HL-60 (cell line): ENCODE measurements around the gene SCYGR7.
"Not testable (repeated sequence)": the region's sequence is repeated elsewhere in the genome, so short reads cannot be mapped to it uniquely, and the experiment has no call there.

Experiments used
- DNase-seq, 2 experiments: peaks; one replicate each; pipeline ENCODE4 v3.0.0-alpha.2; 2010 to 2020; ENCODE audit warnings: low read depth in 1 of 2, low spot score in 1 of 2
- H3K27ac ChIP-seq: fragments of 250-450 bp; sonication (Bioruptor Pico); replicated peaks from 2 replicates; pipeline ENCODE4 v1.5.1; 2020; ENCODE audit warnings: mild to moderate bottlenecking, moderate library complexity
- H3K27me3 ChIP-seq: fragments of 250-450 bp; sonication (Bioruptor Pico); 2 replicates; pipeline ENCODE4 v1.5.1; 2021; ENCODE audit warnings: mild to moderate bottlenecking, moderate library complexity; ENCODE audit not compliant: insufficient read depth, poor library complexity, severe bottlenecking
- H3K4me3 ChIP-seq: replicated peaks from 2 replicates; pipeline ENCODE4 v1.5.1; 2011; ENCODE audit warnings: mild to moderate bottlenecking, control low read depth, low read length; ENCODE audit not compliant: insufficient read depth
- GABPA ChIP-seq: IDR thresholded peaks from 2 replicates; pipeline ENCODE4 v1.6.1; 2012; ENCODE audit warnings: low read depth
- POLR2AphosphoS5 ChIP-seq: IDR thresholded peaks from 2 replicates; pipeline ENCODE4 v1.6.1; 2012; ENCODE audit warnings: low read depth
- SPI1 ChIP-seq: IDR thresholded peaks from 2 replicates; pipeline ENCODE4 v1.6.1; 2012; ENCODE audit warnings: low read depth, mild to moderate bottlenecking, borderline replicate concordance
- TF ChIP-seq, protein P1 (sequence below): IDR thresholded peaks from one replicate; pipeline ENCODE4 v1.5.1; 2011; ENCODE audit warnings: low read length, control low read depth, inconsistent platforms; ENCODE audit not compliant: insufficient read depth
- TF ChIP-seq, protein P2 (sequence below): IDR thresholded peaks from 2 replicates; pipeline ENCODE4 v1.6.1; 2012; ENCODE audit warnings: low read depth; ENCODE audit not compliant: insufficient replicate concordance

The SCYGR7 gene

DNA sequence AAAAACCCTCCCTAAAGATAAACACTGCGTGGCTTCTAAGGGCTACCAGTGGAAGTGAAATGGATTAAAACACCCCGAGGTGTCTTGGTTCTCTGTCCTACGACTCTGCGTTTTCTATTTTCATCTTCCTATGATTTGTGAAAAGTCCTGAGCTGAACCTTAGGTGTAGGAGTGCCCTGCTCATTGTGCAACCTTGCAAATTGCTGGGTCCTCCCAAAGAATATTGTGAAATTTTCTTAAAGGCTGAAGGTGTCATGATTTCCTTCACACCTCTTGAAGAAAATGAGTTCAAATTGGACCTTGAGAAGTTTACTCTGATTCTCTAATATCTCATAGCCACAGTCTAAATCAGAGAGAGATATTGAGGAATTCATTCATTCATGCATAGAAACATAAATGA lies 8.5 kb upstream of the SCYGR7 start:
- peaks cover 2% of the 10 kb centered on the region for H3K27me3 ChIP-seq
- no peak overlapping the region for H3K4me3 ChIP-seq
- no peak for TF ChIP-seq POLR2AphosphoS5
- TF ChIP-seq, protein P1, sequence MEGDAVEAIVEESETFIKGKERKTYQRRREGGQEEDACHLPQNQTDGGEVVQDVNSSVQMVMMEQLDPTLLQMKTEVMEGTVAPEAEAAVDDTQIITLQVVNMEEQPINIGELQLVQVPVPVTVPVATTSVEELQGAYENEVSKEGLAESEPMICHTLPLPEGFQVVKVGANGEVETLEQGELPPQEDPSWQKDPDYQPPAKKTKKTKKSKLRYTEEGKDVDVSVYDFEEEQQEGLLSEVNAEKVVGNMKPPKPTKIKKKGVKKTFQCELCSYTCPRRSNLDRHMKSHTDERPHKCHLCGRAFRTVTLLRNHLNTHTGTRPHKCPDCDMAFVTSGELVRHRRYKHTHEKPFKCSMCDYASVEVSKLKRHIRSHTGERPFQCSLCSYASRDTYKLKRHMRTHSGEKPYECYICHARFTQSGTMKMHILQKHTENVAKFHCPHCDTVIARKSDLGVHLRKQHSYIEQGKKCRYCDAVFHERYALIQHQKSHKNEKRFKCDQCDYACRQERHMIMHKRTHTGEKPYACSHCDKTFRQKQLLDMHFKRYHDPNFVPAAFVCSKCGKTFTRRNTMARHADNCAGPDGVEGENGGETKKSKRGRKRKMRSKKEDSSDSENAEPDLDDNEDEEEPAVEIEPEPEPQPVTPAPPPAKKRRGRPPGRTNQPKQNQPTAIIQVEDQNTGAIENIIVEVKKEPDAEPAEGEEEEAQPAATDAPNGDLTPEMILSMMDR, result no peak
- no peak for TF ChIP-seq GABPA
- TF ChIP-seq, protein P2, sequence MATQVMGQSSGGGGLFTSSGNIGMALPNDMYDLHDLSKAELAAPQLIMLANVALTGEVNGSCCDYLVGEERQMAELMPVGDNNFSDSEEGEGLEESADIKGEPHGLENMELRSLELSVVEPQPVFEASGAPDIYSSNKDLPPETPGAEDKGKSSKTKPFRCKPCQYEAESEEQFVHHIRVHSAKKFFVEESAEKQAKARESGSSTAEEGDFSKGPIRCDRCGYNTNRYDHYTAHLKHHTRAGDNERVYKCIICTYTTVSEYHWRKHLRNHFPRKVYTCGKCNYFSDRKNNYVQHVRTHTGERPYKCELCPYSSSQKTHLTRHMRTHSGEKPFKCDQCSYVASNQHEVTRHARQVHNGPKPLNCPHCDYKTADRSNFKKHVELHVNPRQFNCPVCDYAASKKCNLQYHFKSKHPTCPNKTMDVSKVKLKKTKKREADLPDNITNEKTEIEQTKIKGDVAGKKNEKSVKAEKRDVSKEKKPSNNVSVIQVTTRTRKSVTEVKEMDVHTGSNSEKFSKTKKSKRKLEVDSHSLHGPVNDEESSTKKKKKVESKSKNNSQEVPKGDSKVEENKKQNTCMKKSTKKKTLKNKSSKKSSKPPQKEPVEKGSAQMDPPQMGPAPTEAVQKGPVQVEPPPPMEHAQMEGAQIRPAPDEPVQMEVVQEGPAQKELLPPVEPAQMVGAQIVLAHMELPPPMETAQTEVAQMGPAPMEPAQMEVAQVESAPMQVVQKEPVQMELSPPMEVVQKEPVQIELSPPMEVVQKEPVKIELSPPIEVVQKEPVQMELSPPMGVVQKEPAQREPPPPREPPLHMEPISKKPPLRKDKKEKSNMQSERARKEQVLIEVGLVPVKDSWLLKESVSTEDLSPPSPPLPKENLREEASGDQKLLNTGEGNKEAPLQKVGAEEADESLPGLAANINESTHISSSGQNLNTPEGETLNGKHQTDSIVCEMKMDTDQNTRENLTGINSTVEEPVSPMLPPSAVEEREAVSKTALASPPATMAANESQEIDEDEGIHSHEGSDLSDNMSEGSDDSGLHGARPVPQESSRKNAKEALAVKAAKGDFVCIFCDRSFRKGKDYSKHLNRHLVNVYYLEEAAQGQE, result no peak
- no peak for TF ChIP-seq SPI1
- DNase-seq, result no peak
- no peak overlapping the region for H3K27ac ChIP-seq

DNA sequence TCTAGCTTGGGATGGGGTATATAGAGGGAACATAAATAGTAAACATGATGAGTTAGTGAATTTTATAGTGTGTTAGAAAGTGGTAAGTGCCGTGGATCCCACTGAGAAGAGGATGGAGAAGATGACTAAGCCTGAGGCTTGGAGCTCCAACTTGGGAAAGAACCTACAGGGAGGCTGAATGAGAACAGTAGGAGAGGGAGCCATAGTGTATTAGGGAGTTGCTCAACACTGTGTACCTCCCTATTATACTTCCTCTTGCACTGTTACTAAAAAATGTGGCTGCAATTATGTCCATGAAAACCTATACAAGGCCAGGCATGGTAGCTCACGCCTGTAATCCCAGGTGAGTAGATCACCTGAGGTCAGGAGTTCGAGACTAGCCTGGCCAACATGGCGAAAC lies 7.5 kb upstream of the SCYGR7 start:
- TF ChIP-seq, protein P2, result no peak
- no peak for TF ChIP-seq SPI1
- no peak for TF ChIP-seq POLR2AphosphoS5
- no peak for TF ChIP-seq GABPA
- TF ChIP-seq, protein P1, result no peak
- H3K4me3 ChIP-seq, result no peak overlapping the region
- DNase-seq, result peak in 1 of 2 experiments; percentile 29
- H3K27ac ChIP-seq, result no peak overlapping the region
- peaks cover 2% of the 10 kb centered on the region for H3K27me3 ChIP-seq

DNA sequence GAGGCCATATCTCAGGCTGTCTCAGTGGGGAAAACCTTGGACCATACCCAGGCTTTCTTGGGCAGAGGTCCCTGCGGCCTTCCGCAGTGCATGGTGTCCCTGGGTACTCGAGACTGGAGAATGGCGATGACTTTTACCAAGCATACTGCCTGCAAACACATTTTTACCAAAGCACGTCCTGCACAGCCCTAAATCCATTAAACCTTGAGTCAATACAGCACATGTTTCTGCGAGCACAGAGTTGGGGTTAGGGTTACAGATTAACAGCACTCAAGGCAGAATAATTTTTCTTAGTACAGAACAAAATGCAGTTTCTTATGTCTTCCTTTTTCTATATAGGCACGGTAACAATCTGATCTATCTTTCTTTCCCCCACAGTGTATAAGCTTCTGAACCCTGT lies 5.3 kb upstream of the SCYGR7 start:
- not testable (repeated sequence) for H3K4me3 ChIP-seq, DNase-seq, H3K27me3 ChIP-seq, H3K27ac ChIP-seq

DNA sequence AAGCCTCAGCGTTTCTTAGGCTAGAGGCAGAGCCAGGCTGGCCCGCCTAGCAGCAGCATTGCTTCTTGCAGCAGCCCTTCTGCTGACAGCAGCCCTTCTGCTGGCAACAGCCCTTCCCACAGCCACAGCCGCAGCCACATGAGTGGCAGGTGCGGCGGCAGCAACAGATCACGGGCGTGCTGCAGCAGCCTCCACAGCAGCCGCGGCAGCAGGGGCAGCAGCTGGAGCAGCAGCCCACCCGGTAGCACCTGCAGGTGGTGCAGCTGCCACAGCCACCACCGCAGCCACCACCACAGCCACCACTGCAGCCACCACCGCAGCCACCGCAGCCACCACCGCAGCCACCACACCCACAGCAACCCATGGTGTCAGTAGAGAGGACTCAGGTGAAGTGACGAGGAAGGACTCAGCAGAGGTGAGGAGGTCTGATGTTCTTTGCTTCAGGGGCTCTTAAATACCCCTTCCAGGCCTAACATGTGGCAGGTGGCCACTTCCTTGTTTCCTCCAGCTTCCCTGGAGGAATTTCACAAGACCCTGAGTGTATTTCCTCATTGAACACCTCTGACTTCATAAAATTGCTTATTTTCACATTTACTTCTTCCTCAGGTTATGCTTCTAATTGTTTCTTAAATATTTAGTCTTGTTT lies 3.6 kb upstream of the SCYGR7 start, which contains the start of gene SCYGR6:
Gene SCYGR6, minus strand, starts transcription at position 364 of the 646 bp plus-strand sequence. Its CDS starts 0 bp downstream, at position 364.
- no peak within 1 kb of the TSS for H3K4me3 ChIP-seq
- no peak within 1 kb of the TSS for H3K27ac ChIP-seq
- H3K27me3 ChIP-seq, result peaks cover 2% of the 10 kb centered on the region
- peak in 1 of 2 experiments; percentile 51 for DNase-seq
- TF ChIP-seq SPI1 (peak; percentile 67), POLR2AphosphoS5 (peak; percentile 80), GABPA (no peak)
- TF ChIP-seq, protein P1, result no peak
